ENCODE results near the gene TLL1.

Gene TLL1

GRCh38 chr4:165894159-165894558 is 21.1 kb downstream of the TLL1 start:
- no peak for DNase-seq (ENCODE audit: low read depth)

- no peak for DNase-seq (ENCODE audit: low read depth)
Observed at GRCh38 chr4:165905405-165906027, 32.5 kb downstream of the TLL1 start.

GRCh38 chr4:165906272-165906671 is 33.2 kb downstream of the TLL1 start:
- no peak for DNase-seq (ENCODE audit: low read depth)

- no peak for DNase-seq (ENCODE audit: low read depth)
Observed at GRCh38 chr4:165909947-165910346, 36.9 kb downstream of the TLL1 start.

GRCh38 chr4:165915215-165915614 is 42.2 kb downstream of the TLL1 start:
- no peak for DNase-seq (ENCODE audit: low read depth)

- no peak for DNase-seq (ENCODE audit: low read depth)
Observed at GRCh38 chr4:165921546-165921945, 48.5 kb downstream of the TLL1 start.

GRCh38 chr4:165922747-165923146 is 49.7 kb downstream of the TLL1 start:
- DNase-seq (ENCODE audit: low read depth), result no peak

GRCh38 chr4:165926307-165926706 is 53.3 kb downstream of the TLL1 start:
- DNase-seq (ENCODE audit: low read depth), result no peak

GRCh38 chr4:165927366-165927765 is 54.3 kb downstream of the TLL1 start:
- DNase-seq (ENCODE audit: low read depth), result no peak

- no peak for DNase-seq (ENCODE audit: low read depth)
Observed at GRCh38 chr4:165927815-165928214, 54.8 kb downstream of the TLL1 start.

- no peak for DNase-seq (ENCODE audit: low read depth)
Observed at GRCh38 chr4:165928601-165929000, 55.6 kb downstream of the TLL1 start.

- no peak for DNase-seq (ENCODE audit: low read depth)
Observed at GRCh38 chr4:165929662-165930061, 56.6 kb downstream of the TLL1 start.

GRCh38 chr4:165931741-165932140 is 58.7 kb downstream of the TLL1 start:
- no peak for DNase-seq (ENCODE audit: low read depth)

- no peak for DNase-seq (ENCODE audit: low read depth)
Observed at GRCh38 chr4:165944900-165945299, 71.9 kb downstream of the TLL1 start.

GRCh38 chr4:165945991-165946390 is 73.0 kb downstream of the TLL1 start:
- no peak for DNase-seq (ENCODE audit: low read depth)

- DNase-seq (ENCODE audit: low read depth), result no peak
Observed at GRCh38 chr4:165947019-165947418, 74.0 kb downstream of the TLL1 start.

- no peak for DNase-seq (ENCODE audit: low read depth)
Observed at GRCh38 chr4:165953181-165953580, 80.1 kb downstream of the TLL1 start.

- no peak for DNase-seq (ENCODE audit: low read depth)
Observed at GRCh38 chr4:165963621-165964020, 90.6 kb downstream of the TLL1 start.

GRCh38 chr4:165964591-165964990 is 91.6 kb downstream of the TLL1 start:
- DNase-seq (ENCODE audit: low read depth), result no peak

GRCh38 chr4:165965503-165965902 is 92.5 kb downstream of the TLL1 start:
- DNase-seq (ENCODE audit: low read depth), result no peak

GRCh38 chr4:165966833-165967232 is 93.8 kb downstream of the TLL1 start:
- no peak for DNase-seq (ENCODE audit: low read depth)

- DNase-seq (ENCODE audit: low read depth), result no peak
Observed at GRCh38 chr4:165967486-165967885, 94.4 kb downstream of the TLL1 start.

GRCh38 chr4:165970703-165971420 is 97.8 kb downstream of the TLL1 start:
- DNase-seq (ENCODE audit: low read depth), result no peak

- DNase-seq (ENCODE audit: low read depth), result no peak
Observed at GRCh38 chr4:165971446-165971845, 98.4 kb downstream of the TLL1 start.

Measured in stimulated activated CD8-positive, alpha-beta memory T cell treated with anti-CD3 and anti-CD28 coated beads, Interleukin-12 subunit alpha, Interleukin-12 subunit beta, amount 100 ng/mL, for 4 hours (primary cell).